ENCODE data around the gene MTPN.

GRCh38 chr7:136006208-136006607 lies 29.0 kb upstream of the MTPN start:
- no peak for TF ChIP-seq POLR2A (IDR thresholded peaks at IDR 0.05)
- no peak for TF ChIP-seq CTCF (IDR thresholded peaks at IDR 0.05 in 4 of 5, conservative IDR thresholded peaks at IDR 0.05 in 1 of 5)

Data from gastrocnemius medialis (tissue), 4 donors.